ENCODE measurements around the gene TMA7B. TPM values are rescaled to one million over a fixed set of nuclear protein-coding genes. Genes with fewer than 3 reads are reported as not detected.

The TMA7B gene
- total and polyA plus RNA-seq, 10 of the 15 experiments (the other 5 are each of a cell fraction or from before 2014, with no cell fraction given) = 0.33 to 2.9 (median 1.8) TPM

DNA sequence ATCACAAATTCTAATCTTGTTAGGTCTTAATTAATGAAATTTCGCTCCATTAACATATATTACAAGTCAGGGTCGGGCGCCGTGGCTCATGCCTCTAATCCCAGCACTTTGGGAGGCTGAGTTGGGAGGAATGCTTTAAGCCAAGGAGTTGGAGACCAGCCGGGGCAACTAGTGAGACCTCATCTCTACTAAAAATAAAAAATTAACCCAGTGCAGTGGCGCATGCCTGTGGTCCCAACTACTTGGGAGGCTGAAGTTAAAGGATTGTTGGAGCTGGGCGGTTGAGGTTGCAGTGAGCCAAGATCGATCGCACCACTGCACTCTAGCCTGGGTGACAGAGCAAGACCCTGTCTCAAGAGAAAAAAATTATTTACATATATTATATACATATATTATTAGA is 1.9 kb downstream of the TMA7B start:
- RAD21 ChIA-PET (ENCODE audit: unreplicated experiment) = interaction anchor here (1.0 to 2.4 kb wide), 3 partner anchors 29 to 63 kb away, joined by 3 to 8 read pairs (median 3); no protein-coding TSS in a partner anchor
- CTCF ChIA-PET = interaction anchor here (0.9 to 1.4 kb wide), 2 partner anchors 27 to 29 kb away, joined by 3 to 4 read pairs; no protein-coding TSS in a partner anchor
- BruUV-seq (replicated peaks) = no TSS peak
- intact Hi-C loops (cut with micrococcal nuclease; ENCODE audit: unreplicated experiment) = loop anchor here (5.0 kb wide), 1 partner anchor 50 kb away; no protein-coding TSS in a partner anchor
- ATAC-seq (no peak), FAIRE-seq (no peak), DNase-seq (ENCODE audit: low read depth, low spot score) (no peak)
- H3K9me3 ChIP-seq (replicated peaks; ENCODE audit: control insufficient read depth, insufficient read depth, low read length) = peaks cover 6% of the 10 kb centered on the region; the same call in 2 of the 3 replicates
- in situ Hi-C loops (cut with MboI) = no loop called here
- peaks cover 43% of the 10 kb centered on the region for H3K4me1 ChIP-seq (ENCODE audit: control insufficient read depth, insufficient read depth, low read length)
- POLR2A ChIA-PET = no interaction called here
- H3K27me3 ChIP-seq (replicated peaks in 1 of 2; ENCODE audit: control insufficient read depth in 2 of 2, insufficient read depth in 2 of 2, low read length in 1 of 2) = no peaks in the 10 kb centered on the region
- peak overlapping the region; percentile 52 for H3K4me2 ChIP-seq (ENCODE audit: control insufficient read depth, insufficient read depth)
- TF ChIP-seq CREB1 (IDR thresholded peaks at IDR 0.05; ENCODE audit: low read depth) (no peak), KLF5 (IDR thresholded peaks at IDR 0.05; ENCODE audit: partially characterized antibody) (no peak), LARP7 (IDR thresholded peaks at IDR 0.05) (no peak), ETV6 (conservative IDR thresholded peaks at IDR 0.05 in 1 of 2, IDR thresholded peaks at IDR 0.05 in 1 of 2; ENCODE audit: borderline replicate concordance in 1 of 2, low read depth in 1 of 2) (no peak), CHD2 (IDR thresholded peaks at IDR 0.05; ENCODE audit: borderline replicate concordance, low read depth, low read length) (no peak)
- TF ChIP-seq, protein P1, sequence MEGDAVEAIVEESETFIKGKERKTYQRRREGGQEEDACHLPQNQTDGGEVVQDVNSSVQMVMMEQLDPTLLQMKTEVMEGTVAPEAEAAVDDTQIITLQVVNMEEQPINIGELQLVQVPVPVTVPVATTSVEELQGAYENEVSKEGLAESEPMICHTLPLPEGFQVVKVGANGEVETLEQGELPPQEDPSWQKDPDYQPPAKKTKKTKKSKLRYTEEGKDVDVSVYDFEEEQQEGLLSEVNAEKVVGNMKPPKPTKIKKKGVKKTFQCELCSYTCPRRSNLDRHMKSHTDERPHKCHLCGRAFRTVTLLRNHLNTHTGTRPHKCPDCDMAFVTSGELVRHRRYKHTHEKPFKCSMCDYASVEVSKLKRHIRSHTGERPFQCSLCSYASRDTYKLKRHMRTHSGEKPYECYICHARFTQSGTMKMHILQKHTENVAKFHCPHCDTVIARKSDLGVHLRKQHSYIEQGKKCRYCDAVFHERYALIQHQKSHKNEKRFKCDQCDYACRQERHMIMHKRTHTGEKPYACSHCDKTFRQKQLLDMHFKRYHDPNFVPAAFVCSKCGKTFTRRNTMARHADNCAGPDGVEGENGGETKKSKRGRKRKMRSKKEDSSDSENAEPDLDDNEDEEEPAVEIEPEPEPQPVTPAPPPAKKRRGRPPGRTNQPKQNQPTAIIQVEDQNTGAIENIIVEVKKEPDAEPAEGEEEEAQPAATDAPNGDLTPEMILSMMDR (IDR thresholded peaks at IDR 0.05 in 2 of 3, conservative IDR thresholded peaks at IDR 0.05 in 1 of 3; ENCODE audit: control insufficient read depth in 2 of 3, extremely low read depth in 1 of 3, insufficient read depth in 1 of 3, low read depth in 3 of 3, low read length in 3 of 3) = no peak
- TF ChIP-seq, protein P2, sequence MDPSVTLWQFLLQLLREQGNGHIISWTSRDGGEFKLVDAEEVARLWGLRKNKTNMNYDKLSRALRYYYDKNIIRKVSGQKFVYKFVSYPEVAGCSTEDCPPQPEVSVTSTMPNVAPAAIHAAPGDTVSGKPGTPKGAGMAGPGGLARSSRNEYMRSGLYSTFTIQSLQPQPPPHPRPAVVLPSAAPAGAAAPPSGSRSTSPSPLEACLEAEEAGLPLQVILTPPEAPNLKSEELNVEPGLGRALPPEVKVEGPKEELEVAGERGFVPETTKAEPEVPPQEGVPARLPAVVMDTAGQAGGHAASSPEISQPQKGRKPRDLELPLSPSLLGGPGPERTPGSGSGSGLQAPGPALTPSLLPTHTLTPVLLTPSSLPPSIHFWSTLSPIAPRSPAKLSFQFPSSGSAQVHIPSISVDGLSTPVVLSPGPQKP (IDR thresholded peaks at IDR 0.05; ENCODE audit: low read depth, low read length) = no peak
- TF ChIP-seq, protein P3, sequence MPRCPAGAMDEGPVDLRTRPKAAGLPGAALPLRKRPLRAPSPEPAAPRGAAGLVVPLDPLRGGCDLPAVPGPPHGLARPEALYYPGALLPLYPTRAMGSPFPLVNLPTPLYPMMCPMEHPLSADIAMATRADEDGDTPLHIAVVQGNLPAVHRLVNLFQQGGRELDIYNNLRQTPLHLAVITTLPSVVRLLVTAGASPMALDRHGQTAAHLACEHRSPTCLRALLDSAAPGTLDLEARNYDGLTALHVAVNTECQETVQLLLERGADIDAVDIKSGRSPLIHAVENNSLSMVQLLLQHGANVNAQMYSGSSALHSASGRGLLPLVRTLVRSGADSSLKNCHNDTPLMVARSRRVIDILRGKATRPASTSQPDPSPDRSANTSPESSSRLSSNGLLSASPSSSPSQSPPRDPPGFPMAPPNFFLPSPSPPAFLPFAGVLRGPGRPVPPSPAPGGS (IDR thresholded peaks at IDR 0.05; ENCODE audit: borderline replicate concordance, insufficient read depth, low read depth, low read length, poor library complexity, severe bottlenecking) = no peak
- TF ChIP-seq, protein P4, sequence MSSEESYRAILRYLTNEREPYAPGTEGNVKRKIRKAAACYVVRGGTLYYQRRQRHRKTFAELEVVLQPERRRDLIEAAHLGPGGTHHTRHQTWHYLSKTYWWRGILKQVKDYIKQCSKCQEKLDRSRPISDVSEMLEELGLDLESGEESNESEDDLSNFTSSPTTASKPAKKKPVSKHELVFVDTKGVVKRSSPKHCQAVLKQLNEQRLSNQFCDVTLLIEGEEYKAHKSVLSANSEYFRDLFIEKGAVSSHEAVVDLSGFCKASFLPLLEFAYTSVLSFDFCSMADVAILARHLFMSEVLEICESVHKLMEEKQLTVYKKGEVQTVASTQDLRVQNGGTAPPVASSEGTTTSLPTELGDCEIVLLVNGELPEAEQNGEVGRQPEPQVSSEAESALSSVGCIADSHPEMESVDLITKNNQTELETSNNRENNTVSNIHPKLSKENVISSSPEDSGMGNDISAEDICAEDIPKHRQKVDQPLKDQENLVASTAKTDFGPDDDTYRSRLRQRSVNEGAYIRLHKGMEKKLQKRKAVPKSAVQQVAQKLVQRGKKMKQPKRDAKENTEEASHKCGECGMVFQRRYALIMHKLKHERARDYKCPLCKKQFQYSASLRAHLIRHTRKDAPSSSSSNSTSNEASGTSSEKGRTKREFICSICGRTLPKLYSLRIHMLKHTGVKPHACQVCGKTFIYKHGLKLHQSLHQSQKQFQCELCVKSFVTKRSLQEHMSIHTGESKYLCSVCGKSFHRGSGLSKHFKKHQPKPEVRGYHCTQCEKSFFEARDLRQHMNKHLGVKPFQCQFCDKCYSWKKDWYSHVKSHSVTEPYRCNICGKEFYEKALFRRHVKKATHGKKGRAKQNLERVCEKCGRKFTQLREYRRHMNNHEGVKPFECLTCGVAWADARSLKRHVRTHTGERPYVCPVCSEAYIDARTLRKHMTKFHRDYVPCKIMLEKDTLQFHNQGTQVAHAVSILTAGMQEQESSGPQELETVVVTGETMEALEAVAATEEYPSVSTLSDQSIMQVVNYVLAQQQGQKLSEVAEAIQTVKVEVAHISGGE (CRISPR knock-in tag; IDR thresholded peaks at IDR 0.05) = no peak
- whole genome bisulfite sequencing (ENCODE audit: insufficient coverage, insufficient replicate concordance, low lambda C conversion rate, missing lambda C conversion rate) = 81% methylated on average over 9 of the region's 9 CpGs
- H3K4me3 ChIP-seq = peak overlapping the region; percentile 25; the same call in 1 of the 2 replicates
- no peak overlapping the region for H3K9ac ChIP-seq (ENCODE audit: control insufficient read depth, insufficient read depth, low read length)
- 0 out of 2 replicates have a peak, but pooled peaks cover 2% of the 10 kb centered on the region for H3K79me2 ChIP-seq (ENCODE audit: control insufficient read depth, insufficient read depth, low read length)
- peaks cover 43 to 46% of the 10 kb centered on the region in 2 experiments for H3K36me3 ChIP-seq (ENCODE audit: control insufficient read depth in 2 of 2, insufficient read depth in 2 of 2, low read length in 1 of 2)
- SMC1A ChIA-PET (ENCODE audit: uncharacterized antibody, unreplicated experiment) = interaction anchor here (0.6 to 1.9 kb wide), 4 partner anchors 19 to 115 kb away, joined by 3 to 7 read pairs (median 4); no protein-coding TSS in a partner anchor
- no peak overlapping the region for H2AFZ ChIP-seq (ENCODE audit: control insufficient read depth, low read depth, low read length)
- H3K27ac ChIP-seq (ENCODE audit: control insufficient read depth, insufficient read depth) = peak overlapping the region; percentile 17; the same call in 1 of the 2 replicates
- peaks cover 7% of the 10 kb centered on the region; the same call in 1 of the 2 replicates for H4K20me1 ChIP-seq (ENCODE audit: control insufficient read depth, insufficient read depth)

Measured in GM12878 (cell line).